AG09319 (cell line): ENCODE measurements around the gene ARHGAP23.

Experiments used
- DNase-seq: peaks from one replicate; pipeline ENCODE4 v3.0.0-alpha.2; 2010; ENCODE audit warnings: low read depth; ENCODE audit errors: extremely low read depth
- TF ChIP-seq, protein P1 (sequence below): IDR thresholded peaks from 2 replicates; pipeline ENCODE4 v1.5.1; 2011; ENCODE audit warnings: low read depth, mild to moderate bottlenecking, inconsistent platforms, low read length, moderate library complexity

Gene ARHGAP23

DNA sequence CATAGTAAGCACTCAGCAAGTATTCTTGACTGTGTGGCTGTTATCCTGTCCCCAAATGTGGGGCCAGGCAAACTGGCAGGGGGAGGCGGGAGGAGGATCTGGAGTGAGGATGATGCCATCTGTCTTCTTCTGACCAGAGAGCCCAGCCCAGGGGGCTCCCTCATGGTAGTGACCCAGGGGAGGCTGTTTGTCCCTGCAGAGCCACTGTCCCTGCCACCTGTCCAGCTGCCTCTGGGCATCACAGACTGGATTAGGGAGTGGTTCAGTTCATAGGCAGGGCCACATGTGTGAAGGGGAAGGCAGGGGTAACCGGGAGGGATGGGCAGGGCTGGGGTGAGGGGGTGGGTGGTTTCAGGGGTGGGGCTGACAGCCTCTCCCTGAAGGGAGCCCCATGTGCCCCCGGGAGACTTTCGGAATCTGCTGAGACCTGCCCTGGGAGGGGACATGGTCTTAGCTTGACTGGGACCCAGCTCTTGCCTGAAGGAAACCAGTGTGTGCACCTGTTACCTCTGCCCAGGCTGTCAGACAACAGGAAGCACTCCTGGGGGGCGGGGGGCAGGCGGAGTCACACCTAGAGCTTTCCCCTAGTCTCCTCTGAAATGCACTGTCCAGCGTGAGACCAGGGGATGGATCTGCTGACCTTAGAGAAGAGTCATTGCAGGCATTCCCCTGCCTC, 15.2 kb downstream of the ARHGAP23 start:
- no peak for DNase-seq
- TF ChIP-seq, protein P1, sequence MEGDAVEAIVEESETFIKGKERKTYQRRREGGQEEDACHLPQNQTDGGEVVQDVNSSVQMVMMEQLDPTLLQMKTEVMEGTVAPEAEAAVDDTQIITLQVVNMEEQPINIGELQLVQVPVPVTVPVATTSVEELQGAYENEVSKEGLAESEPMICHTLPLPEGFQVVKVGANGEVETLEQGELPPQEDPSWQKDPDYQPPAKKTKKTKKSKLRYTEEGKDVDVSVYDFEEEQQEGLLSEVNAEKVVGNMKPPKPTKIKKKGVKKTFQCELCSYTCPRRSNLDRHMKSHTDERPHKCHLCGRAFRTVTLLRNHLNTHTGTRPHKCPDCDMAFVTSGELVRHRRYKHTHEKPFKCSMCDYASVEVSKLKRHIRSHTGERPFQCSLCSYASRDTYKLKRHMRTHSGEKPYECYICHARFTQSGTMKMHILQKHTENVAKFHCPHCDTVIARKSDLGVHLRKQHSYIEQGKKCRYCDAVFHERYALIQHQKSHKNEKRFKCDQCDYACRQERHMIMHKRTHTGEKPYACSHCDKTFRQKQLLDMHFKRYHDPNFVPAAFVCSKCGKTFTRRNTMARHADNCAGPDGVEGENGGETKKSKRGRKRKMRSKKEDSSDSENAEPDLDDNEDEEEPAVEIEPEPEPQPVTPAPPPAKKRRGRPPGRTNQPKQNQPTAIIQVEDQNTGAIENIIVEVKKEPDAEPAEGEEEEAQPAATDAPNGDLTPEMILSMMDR = no peak

DNA sequence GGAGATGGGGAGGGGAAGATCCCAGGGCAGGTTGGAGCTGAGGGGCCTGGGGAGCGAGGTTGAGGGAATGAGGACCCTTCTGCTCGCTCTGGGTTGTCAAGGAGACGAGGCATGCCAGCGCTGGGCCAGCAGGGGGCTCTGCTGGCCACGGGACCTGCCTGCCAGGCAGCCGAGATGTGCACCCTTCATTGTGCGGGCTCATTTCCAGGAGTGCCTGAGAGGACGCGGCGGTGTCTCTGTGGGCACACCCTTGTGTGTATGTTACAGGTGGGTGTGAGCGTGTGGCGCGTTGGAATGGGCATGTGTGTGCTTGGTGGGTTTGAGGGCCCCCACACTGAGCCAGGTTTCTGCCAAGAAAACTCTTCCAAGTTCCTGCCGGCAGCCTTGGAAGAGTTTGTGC, 15.9 kb downstream of the ARHGAP23 start:
- no peak for DNase-seq

DNA sequence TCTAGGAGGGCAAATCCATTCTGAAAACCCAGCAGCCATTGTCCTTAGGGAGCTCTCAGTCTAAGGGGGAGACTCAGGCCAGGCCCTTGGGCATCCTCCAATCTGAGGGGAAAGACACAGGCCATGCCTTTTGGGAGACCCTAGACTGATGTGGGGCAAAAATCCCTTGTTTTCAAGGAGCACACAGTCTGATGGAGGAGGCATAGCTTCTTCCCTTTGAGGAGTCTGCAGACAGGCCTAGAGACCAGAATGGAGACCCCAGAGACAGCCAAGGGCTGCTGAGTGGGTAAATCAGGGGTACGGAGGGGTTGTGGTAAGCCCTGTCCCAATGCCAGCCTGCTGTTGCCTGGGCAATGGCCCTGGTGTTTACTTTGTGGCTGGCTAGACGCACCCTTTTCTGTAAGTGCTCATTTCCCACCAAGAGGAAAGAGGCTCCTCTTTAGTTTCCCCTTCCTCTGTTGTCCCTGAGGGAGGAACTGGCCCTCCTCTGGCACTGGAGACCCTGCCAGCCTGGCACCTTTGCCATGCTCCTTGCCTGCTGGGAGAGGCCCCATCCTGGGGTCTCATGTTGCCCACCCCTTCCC, 19.3 kb downstream of the ARHGAP23 start:
- TF ChIP-seq, protein P1 = no peak
- no peak for DNase-seq

More for the DNA sequence above, 15.9 kb downstream of the ARHGAP23 start:
- TF ChIP-seq, protein P1 = peak; percentile 92

DNA sequence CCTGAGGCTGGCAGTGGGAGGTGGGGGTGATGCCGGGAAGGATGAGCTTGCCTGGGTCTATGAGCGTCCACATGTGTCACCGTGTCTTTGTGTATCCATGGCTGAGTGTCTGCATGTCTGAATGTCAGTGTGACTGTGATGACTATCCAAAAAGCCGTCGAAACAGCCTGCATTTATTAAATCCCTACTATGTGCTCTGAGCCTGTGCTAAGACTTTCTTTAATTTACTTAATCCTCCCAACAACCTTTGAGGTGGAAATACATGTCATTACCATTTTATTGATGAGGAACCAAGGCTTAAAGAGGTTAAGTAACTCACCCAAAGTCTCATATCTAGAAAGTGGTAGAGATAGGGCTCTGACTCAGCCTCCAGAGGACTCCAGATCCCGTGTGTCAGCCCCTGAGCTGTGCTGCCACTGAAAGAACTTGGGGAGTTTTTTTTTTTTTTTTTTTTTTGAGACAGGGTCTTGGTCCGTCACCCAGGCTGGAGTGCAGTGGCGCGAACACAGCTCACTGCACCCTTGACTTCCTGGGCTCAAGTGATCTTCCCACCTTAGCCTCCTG, 20.0 kb downstream of the ARHGAP23 start:
- no peak for DNase-seq
- TF ChIP-seq, protein P1 = no peak

DNA sequence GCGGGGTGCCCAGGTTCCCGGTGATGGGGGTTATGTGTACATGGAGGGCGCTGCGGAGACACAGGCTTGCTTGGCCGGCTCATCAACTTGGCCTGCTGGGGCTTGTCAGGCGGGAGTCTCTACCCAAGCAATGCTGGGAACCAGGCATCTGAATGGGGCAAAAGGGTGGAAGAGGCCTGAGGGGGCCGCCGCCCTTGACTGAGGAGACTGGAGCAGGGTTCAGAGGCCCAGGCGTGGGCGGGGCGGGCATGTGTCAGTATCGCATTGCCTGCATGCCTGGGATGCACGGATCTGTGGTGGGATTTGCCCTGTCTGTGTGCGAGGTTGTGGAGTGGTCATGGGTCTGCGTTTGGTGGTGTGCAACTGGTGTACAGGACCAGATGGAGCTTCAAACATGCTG, 21.1 kb downstream of the ARHGAP23 start:
- TF ChIP-seq, protein P1 = no peak
- no peak for DNase-seq

DNA sequence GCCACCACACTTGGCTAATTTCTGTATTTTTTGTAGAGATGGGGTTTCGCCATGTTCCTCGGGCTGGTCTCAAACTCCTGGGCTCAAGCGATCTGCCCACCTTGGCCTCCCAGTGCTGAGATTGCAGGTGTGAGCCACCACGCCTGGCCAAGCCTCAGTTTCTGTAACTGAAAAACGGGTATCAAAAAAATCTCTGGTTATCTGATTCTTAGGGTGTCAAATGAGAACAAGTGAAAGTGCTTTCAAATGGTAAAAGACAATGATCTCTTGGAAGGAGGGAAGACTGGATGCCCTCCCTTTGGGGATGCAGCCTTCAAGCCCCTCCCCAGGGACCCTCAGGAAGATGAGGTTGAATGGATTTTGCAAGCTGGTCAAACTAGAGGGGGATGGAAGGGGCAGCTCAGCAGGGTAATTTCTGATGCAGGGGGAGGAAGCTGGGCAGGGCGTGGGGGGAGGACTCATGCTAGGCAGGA, 22.3 kb downstream of the ARHGAP23 start:
- TF ChIP-seq, protein P1 = no peak
- no peak for DNase-seq

DNA sequence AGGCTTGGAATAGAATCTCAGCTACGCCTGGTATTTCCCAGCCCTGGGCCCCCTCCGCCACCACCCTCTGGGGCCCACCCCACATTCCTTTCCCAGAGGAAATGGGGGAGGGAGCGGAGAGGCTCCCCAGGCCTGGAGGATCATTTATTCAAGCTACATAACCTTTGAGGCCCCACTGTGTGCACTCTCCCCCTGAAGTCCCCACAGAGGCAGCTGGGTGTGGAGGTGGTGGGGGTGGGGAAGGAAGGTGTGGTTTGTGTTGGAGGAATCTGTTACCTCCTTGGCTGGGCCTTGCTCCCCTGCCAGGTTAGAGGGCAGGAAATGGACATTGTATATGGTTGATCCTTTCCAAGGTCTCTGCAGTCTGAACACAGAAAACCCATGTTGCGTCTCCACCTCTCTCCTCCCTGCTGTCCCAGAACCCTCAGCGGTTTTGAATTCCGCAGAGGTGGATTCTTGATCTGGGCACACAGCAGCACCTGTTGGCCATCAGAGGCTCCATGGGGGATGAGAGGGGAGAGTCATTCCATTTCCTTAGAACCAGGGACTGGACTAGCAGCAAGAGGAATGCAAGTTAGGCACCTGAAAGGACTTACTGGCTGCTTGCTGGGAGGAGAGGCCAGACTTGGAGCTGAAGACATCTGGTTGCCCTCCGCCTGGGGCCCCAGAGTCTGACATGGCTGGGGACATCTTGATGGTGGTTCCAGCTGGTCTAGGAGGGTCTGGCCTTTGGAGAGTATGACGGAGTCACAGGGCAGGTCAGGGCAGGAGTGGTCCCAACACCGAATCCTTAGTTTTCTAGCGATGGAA, 23.0 kb downstream of the ARHGAP23 start:
- TF ChIP-seq, protein P1 = no peak
- DNase-seq = no peak
